NCI-H2107 treated with DMSO at 0.1 percent for 48 hours (cell line): ENCODE measurements around the gene KIF12.
"Not testable (repeated sequence)": the region's sequence is repeated elsewhere in the genome, so short reads cannot be mapped to it uniquely, and the experiment has no call there.

Experiments used
- DNase-seq: peaks from one replicate; lab custom pipeline; 2025; ENCODE audit not compliant: unreplicated experiment; lab: John Stamatoyannopoulos, UW

Gene KIF12

DNA sequence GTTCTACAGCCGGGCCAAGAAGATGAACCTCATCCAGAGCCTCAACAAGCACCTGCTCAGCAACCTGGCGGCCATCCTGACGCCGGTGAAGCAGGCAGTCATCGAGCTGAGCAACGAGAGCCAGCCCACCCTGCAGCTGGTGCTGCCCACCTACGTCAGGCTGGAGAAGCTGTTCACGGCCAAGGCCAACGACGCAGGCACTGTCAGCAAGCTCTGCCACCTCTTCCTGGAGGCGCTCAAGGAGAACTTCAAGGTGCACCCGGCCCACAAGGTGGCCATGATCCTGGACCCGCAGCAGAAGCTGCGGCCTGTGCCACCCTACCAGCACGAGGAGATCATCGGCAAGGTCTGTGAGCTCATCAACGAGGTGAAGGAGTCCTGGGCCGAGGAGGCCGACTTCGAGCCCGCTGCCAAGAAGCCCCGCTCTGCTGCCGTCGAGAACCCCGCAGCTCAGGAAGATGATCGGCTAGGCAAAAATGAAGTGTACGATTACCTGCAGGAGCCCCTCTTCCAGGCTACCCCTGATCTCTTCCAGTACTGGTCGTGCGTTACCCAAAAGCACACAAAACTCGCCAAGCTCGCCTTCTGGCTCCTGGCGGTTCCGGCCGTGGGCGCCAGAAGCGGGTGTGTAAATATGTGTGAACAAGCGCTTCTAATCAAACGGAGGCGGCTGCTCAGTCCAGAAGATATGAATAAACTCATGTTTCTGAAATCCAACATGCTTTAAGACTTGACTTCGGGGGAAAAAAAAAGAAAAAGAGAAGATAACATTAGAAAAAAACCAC is 49.5 kb downstream of the KIF12 start:
- no peak for DNase-seq

DNA sequence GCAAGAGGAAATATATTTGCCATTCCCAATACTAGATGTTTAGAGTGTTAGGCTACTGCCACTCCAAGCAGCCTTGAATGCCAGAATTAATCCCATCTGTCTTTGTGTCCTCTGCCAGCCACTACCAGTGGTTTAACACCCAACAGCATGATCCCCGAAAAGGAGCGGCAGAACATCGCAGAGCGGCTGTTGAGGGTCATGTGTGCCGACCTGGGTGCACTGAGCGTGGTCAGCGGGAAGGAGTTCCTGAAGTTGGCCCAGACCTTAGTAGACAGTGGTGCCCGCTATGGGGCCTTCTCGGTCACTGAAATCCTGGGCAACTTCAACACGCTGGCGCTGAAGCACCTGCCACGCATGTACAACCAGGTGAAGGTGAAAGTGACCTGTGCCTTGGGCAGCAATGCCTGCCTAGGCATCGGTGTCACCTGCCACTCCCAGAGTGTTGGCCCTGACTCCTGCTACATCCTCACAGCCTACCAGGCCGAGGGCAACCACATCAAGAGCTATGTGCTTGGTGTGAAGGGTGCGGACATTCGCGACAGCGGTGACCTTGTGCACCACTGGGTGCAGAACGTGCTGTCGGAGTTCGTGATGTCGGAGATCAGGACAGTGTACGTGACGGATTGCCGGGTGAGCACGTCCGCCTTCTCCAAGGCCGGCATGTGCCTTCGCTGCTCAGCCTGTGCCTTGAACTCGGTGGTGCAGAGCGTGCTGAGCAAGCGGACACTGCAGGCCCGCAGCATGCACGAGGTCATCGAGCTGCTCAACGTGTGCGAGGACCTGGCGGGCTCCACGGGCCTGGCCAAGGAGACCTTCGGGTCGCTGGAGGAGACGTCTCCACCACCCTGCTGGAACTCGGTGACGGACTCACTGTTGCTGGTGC is 50.3 kb downstream of the KIF12 start:
- no peak for DNase-seq

DNA sequence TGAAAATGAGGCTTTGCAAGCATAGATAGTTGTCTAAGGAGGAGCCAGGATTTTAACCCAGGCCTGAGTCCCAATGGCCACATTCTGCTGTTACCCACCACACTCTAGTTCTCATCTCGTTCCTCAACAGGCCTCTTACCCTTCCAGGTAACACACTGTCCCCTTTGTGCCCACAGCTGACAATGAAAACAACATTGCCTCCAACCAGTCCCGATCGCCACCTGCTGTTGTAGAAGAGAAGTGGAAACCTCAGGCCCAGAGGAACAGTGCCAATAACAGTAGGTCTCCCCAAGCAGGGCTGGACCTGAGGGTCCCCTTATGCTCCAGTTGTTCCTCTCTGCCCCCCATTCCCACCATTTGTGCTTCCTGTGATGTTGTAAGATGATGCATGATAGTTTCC is 51.4 kb downstream of the KIF12 start:
- no peak for DNase-seq

DNA sequence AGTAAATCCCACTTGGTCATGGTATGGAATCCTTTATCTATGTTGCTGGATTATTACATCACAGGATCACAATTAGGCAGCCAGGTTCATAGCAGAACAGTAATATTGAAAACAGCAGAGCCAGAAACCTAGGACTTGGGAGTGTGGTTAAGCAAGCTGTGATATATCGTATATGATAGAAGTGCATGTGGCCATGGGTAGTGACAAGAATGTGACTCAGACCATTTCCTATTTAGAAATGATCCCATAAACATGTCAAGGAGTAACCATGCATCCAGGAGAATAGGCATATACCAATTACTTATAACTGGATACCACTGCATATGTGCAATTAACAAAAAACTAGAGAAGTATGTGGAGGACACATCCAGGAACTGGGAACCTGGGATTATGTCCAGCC is 52.2 kb downstream of the KIF12 start:
- no peak for DNase-seq

DNA sequence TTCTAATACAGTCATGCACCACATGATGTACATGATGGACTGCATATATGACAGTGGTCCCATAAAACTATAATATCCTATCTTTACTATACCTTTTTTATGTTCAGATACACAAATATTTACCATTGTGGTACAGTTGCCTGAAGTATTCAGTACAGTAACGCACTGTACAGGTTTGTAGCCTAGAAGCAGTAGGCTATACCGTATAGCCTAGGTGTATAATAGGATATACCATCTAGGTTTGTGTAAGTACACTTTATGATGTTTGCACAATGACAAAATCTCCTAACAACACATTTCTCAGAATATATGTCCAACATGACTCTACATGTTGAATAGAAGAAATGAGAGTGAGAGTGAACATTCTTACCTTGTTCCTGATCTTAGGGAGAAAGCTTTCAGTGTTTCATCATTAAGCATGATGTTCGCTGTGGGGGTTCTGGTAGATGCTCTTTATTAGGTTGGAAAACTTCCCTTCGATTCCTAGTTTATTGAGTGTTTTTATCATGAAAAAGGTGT is 52.8 kb downstream of the KIF12 start:
- no peak for DNase-seq

DNA sequence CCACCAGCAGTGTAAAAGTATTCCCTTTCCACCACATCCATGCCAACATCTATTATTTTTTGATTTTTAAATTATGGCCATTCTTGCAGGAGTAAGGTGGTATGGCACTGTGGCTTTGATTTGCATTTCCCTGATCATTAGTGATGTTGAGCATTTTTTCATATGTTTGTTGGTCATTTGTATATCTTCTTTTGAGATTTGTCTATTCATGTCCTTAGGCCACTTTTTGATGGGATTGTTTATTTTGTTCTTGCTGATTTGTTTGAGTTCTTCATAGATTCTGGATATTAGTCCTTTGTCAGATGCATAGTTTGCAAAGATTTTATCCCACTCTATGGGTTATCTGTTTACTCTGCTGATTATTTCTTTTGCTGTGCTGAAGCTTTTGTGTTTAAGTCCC is 55.4 kb downstream of the KIF12 start:
- DNase-seq, result not testable (repeated sequence)
